Mesenchymal stem cell (in vitro differentiated cells and primary cell): ENCODE measurements around the gene GPC3.
"Not testable (repeated sequence)": the region's sequence is repeated elsewhere in the genome, so short reads cannot be mapped to it uniquely, and the experiment has no call there.

ENCODE experiments used
- DNase-seq: peaks from one replicate; pipeline ENCODE4 v3.0.0-alpha.2; 2013
- H2AFZ ChIP-seq: one replicate; pipeline ENCODE4 v1.6.1; 2013; ENCODE audit warnings: low read depth, mild to moderate bottlenecking, control low read depth, inconsistent platforms, low read length, moderate library complexity
- H2AK5ac ChIP-seq: 2 replicates; pipeline ENCODE4 v1.6.1; 2013; ENCODE audit warnings: low read length, moderate library complexity, mild to moderate bottlenecking, inconsistent platforms; ENCODE audit not compliant: severe bottlenecking
- H2BK120ac ChIP-seq: one replicate; pipeline ENCODE4 v1.6.1; 2013; ENCODE audit warnings: low read depth, mild to moderate bottlenecking, inconsistent platforms, low read length, moderate library complexity
- H2BK12ac ChIP-seq, 2 experiments: one replicate each; pipeline ENCODE4 v1.6.1; 2013; ENCODE audit warnings: inconsistent platforms in 2 of 2, low read length in 2 of 2, mild to moderate bottlenecking in 2 of 2, moderate library complexity in 2 of 2, control low read depth in 1 of 2
- H2BK15ac ChIP-seq: one replicate; pipeline ENCODE4 v1.6.1; 2013; ENCODE audit warnings: mild to moderate bottlenecking, low read depth, inconsistent platforms; ENCODE audit not compliant: poor library complexity, severe bottlenecking
- H2BK5ac ChIP-seq: 2 replicates; pipeline ENCODE4 v1.6.1; 2013; ENCODE audit warnings: low read depth, mild to moderate bottlenecking, low read length, control low read depth, inconsistent platforms; ENCODE audit not compliant: poor library complexity, severe bottlenecking
- H3K14ac ChIP-seq, 2 experiments: one replicate each; pipeline ENCODE4 v1.6.1; 2013; ENCODE audit warnings: inconsistent platforms in 2 of 2, low read length in 2 of 2, control low read depth in 1 of 2, mild to moderate bottlenecking in 1 of 2, moderate library complexity in 1 of 2
- H3K18ac ChIP-seq, 2 experiments: one replicate each; pipeline ENCODE4 v1.6.1; 2013; ENCODE audit warnings: inconsistent platforms in 2 of 2, low read length in 2 of 2, control low read depth in 1 of 2, low read depth in 1 of 2, mild to moderate bottlenecking in 1 of 2
- H3K23ac ChIP-seq, 2 experiments: one replicate each; pipeline ENCODE4 v1.6.1; 2013; ENCODE audit warnings: inconsistent platforms in 2 of 2, low read length in 2 of 2, mild to moderate bottlenecking in 2 of 2, moderate library complexity in 2 of 2, control low read depth in 1 of 2
- H3K27ac ChIP-seq: 2 replicates; pipeline ENCODE4 v1.5.1; 2013; ENCODE audit warnings: mild to moderate bottlenecking, moderate library complexity, low read length, control low read depth, inconsistent platforms; ENCODE audit not compliant: poor library complexity, severe bottlenecking
- H3K27me3 ChIP-seq, 2 experiments: 2 replicates each; pipeline versions ENCODE4 v1.6.1 to v1.7.0; 2013; ENCODE audit warnings: low read length in 2 of 2, mild to moderate bottlenecking in 2 of 2, moderate library complexity in 2 of 2, control low read depth in 1 of 2, inconsistent platforms in 1 of 2; ENCODE audit not compliant: control insufficient read depth in 1 of 2, insufficient read depth in 1 of 2
- H3K36me3 ChIP-seq, 2 experiments: 2 replicates each; pipeline versions ENCODE4 v1.6.1 to v1.7.0; 2013; ENCODE audit warnings: low read length in 2 of 2, control low read depth in 1 of 2, inconsistent platforms in 1 of 2, low read depth in 1 of 2, mild to moderate bottlenecking in 1 of 2; ENCODE audit not compliant: insufficient read depth in 2 of 2, control insufficient read depth in 1 of 2
- H3K4ac ChIP-seq, 2 experiments: one replicate each; pipeline ENCODE4 v1.6.1; 2013; ENCODE audit warnings: inconsistent platforms in 2 of 2, low read length in 2 of 2, mild to moderate bottlenecking in 2 of 2, moderate library complexity in 2 of 2, control low read depth in 1 of 2, low read depth in 1 of 2
- H3K4me1 ChIP-seq: 2 replicates; pipeline ENCODE4 v1.6.1; 2013; ENCODE audit warnings: low read depth, low read length, control low read depth; ENCODE audit not compliant: control insufficient read depth, insufficient read depth
- H3K4me2 ChIP-seq: 2 replicates; pipeline ENCODE4 v1.6.1; 2013; ENCODE audit warnings: low read length, mild to moderate bottlenecking, inconsistent platforms; ENCODE audit not compliant: poor library complexity, severe bottlenecking
- H3K4me3 ChIP-seq, 2 experiments: 2 replicates each; pipeline versions ENCODE4 v1.5.1 to v1.7.0; 2013; ENCODE audit warnings: low read length in 2 of 2, mild to moderate bottlenecking in 2 of 2, control low read depth in 1 of 2, low read depth in 1 of 2; ENCODE audit not compliant: insufficient read depth in 1 of 2
- H3K79me1 ChIP-seq: replicated peaks from 2 replicates; pipeline ENCODE4 v1.6.1; 2013; ENCODE audit warnings: mild to moderate bottlenecking, control low read depth, low read length, inconsistent platforms; ENCODE audit not compliant: poor library complexity, severe bottlenecking
- H3K9ac ChIP-seq: 2 replicates; pipeline ENCODE4 v1.7.0; 2013; ENCODE audit warnings: mild to moderate bottlenecking, low read length, moderate library complexity
- H3K9me3 ChIP-seq: 2 replicates; pipeline ENCODE4 v1.7.0; 2013; ENCODE audit warnings: mild to moderate bottlenecking, low read length; ENCODE audit not compliant: control insufficient read depth
- H4K8ac ChIP-seq: one replicate; pipeline ENCODE4 v1.6.1; 2013; ENCODE audit warnings: inconsistent platforms, mild to moderate bottlenecking, low read length, moderate library complexity
- H4K91ac ChIP-seq: one replicate; pipeline ENCODE4 v1.6.1; 2013; ENCODE audit warnings: mild to moderate bottlenecking, low read length, inconsistent platforms
- WGBS: methylation state at CpG from one replicate; pipeline ENCODE4 v1.1.7; 2013; ENCODE audit warnings: mixed read lengths; 5-methylcytosine and 5-hydroxymethylcytosine counted together

The GPC3 gene

GRCh38 chrX:133994576-133994975 lies 9.2 kb upstream of the GPC3 start:
- no peak for DNase-seq
- Histone ChIP-seq H4K91ac (no peak overlapping the region), H3K79me1 (no peaks in the 10 kb centered on the region), H2AK5ac (no peak overlapping the region), H2BK12ac (no peak overlapping the region), H2AFZ (no peak overlapping the region), H2BK15ac (no peak overlapping the region), H3K18ac (no peak overlapping the region), H3K4ac (no peak overlapping the region), H2BK120ac (no peak overlapping the region), H3K4me1 (no peaks in the 10 kb centered on the region), H3K9ac (no peak overlapping the region), H2BK5ac (no peak overlapping the region), H3K9me3 (no peaks in the 10 kb centered on the region), H3K27me3 (peaks cover 0 to 8% of the 10 kb centered on the region in 2 experiments), H3K14ac (no peak overlapping the region), H3K23ac (no peak overlapping the region), H3K36me3 (no peaks in the 10 kb centered on the region), H3K27ac (no peak overlapping the region), H3K4me3 (no peak overlapping the region), H4K8ac (no peak overlapping the region), H3K4me2 (no peak overlapping the region)
- WGBS = 73% methylated on average over 1 of the region's 2 CpGs

- no peak overlapping the region for H3K4ac ChIP-seq
- no peak overlapping the region for H4K8ac ChIP-seq
- no peak overlapping the region for H3K14ac ChIP-seq
- H4K91ac ChIP-seq = no peak overlapping the region
- peaks cover 0 to 7% of the 10 kb centered on the region in 2 experiments for H3K27me3 ChIP-seq
- H3K4me3 ChIP-seq = no peak overlapping the region
- no peak overlapping the region for H2BK5ac ChIP-seq
- no peak overlapping the region for H2BK15ac ChIP-seq
- no peaks in the 10 kb centered on the region for H3K36me3 ChIP-seq
- no peak for DNase-seq
- no peak overlapping the region for H2AK5ac ChIP-seq
- H2BK12ac ChIP-seq = no peak overlapping the region
- 27% methylated on average over 3 of the region's 4 CpGs for WGBS
- H3K79me1 ChIP-seq = no peaks in the 10 kb centered on the region
- no peaks in the 10 kb centered on the region for H3K4me1 ChIP-seq
- no peak overlapping the region for H3K18ac ChIP-seq
- no peaks in the 10 kb centered on the region for H3K9me3 ChIP-seq
- no peak overlapping the region for H3K9ac ChIP-seq
- H3K23ac ChIP-seq = no peak overlapping the region
- H2AFZ ChIP-seq = no peak overlapping the region
- H3K4me2 ChIP-seq = no peak overlapping the region
- no peak overlapping the region for H3K27ac ChIP-seq
- no peak overlapping the region for H2BK120ac ChIP-seq
Measured at GRCh38 chrX:133992882-133993281, 7.5 kb upstream of the GPC3 start.

- 74% methylated on average over 3 of the region's 5 CpGs for WGBS
- Histone ChIP-seq H3K4me3 (no peak overlapping the region), H3K27me3 (peaks cover 0 to 14% of the 10 kb centered on the region in 2 experiments), H3K9ac (no peak overlapping the region), H3K9me3 (no peaks in the 10 kb centered on the region), H2BK5ac (no peak overlapping the region), H3K27ac (no peak overlapping the region), H3K4me2 (no peak overlapping the region), H3K4ac (no peak overlapping the region), H2BK12ac (no peak overlapping the region), H4K91ac (no peak overlapping the region), H3K4me1 (no peaks in the 10 kb centered on the region), H2AK5ac (no peak overlapping the region), H3K79me1 (no peaks in the 10 kb centered on the region), H2BK120ac (peak overlapping the region; percentile 19), H2BK15ac (peak overlapping the region; percentile 28), H3K36me3 (no peaks in the 10 kb centered on the region), H3K14ac (no peak overlapping the region), H2AFZ (no peak overlapping the region), H3K23ac (no peak overlapping the region), H4K8ac (no peak overlapping the region), H3K18ac (peak overlapping the region in 1 of 2 experiments; percentile 24)
- no peak for DNase-seq
Measured at GRCh38 chrX:133991814-133992213, 6.4 kb upstream of the GPC3 start.

GRCh38 chrX:133991057-133991456 lies 5.7 kb upstream of the GPC3 start:
- not testable (repeated sequence) for H2BK15ac ChIP-seq, H2AK5ac ChIP-seq

More at GRCh38 chrX:133991057-133991456, 5.7 kb upstream of the GPC3 start:
- H3K4ac ChIP-seq, H2BK5ac ChIP-seq, H3K18ac ChIP-seq, H4K91ac ChIP-seq, H3K4me2 ChIP-seq, H2BK120ac ChIP-seq, H3K79me1 ChIP-seq, H2BK12ac ChIP-seq, H3K14ac ChIP-seq, H2AFZ ChIP-seq, DNase-seq, H3K36me3 ChIP-seq, H3K4me1 ChIP-seq, H3K9ac ChIP-seq, H3K23ac ChIP-seq, H3K27ac ChIP-seq, H3K9me3 ChIP-seq, H3K4me3 ChIP-seq, H4K8ac ChIP-seq: not testable (repeated sequence)
- peaks cover 0 to 18% of the 10 kb centered on the region in 2 experiments for H3K27me3 ChIP-seq
- WGBS = 89% methylated on average over 3 of the region's 3 CpGs
